Tibial artery (tissue), 4 donors: Measurements from ENCODE around the gene AHRR.
A peak's percentile ranks its signal among the peaks of the same experiment; 100 is the strongest.
"Not testable (repeated sequence)": the region's sequence is repeated elsewhere in the genome, so short reads cannot be mapped to it uniquely, and the experiment has no call there.

Source experiments
- DNase-seq, 2 donors: peaks; one replicate each; pipeline ENCODE4 v3.0.0-alpha.2; 2019
- H3K27ac ChIP-seq, 2 donors: fragments of 200-600 bp; sonication (generic) in 1 of 2; 1 replicate in 1 of 2; 2 replicates in 1 of 2; pipeline ENCODE4 v1.5.1; 2018 to 2019; ENCODE audit warnings: mild to moderate bottlenecking in 1 of 2
- H3K27me3 ChIP-seq, 2 donors: fragments of 200-600 bp; sonication (generic) in 1 of 2; one replicate each; pipeline versions ENCODE4 v1.5.1 to v1.6.0; 2016 to 2019
- H3K36me3 ChIP-seq, 3 donors: fragments of 200-600 bp; sonication (generic) in 2 of 3; one replicate each; pipeline ENCODE4 v1.5.1; 2016 to 2019; ENCODE audit warnings: mild to moderate bottlenecking in 2 of 3
- H3K4me1 ChIP-seq, 4 donors: fragments of 200-600 bp; sonication (generic) in 2 of 4; 1 replicate in 3 of 4; 2 replicates in 1 of 4; pipeline ENCODE4 v1.5.1; 2016 to 2019
- H3K4me3 ChIP-seq, 2 donors: fragments of 200-600 bp; sonication (generic) in 1 of 2; 1 replicate in 1 of 2; 2 replicates in 1 of 2; pipeline ENCODE4 v1.5.1; 2018 to 2019; ENCODE audit warnings: mild to moderate bottlenecking in 2 of 2
- H3K9me3 ChIP-seq, 3 donors: fragments of 200-600 bp; sonication (generic) in 1 of 3; one replicate each; pipeline ENCODE4 v1.5.1; 2016 to 2019
- intact Hi-C: fragments of 100-400 bp; cut with DNase I; formaldehyde crosslinking; loops from one replicate; pipeline ENCODE4 v1.15.0; 2023; ENCODE audit warnings: low total_unique reads
- TF ChIP-seq, protein P1 (sequence below), 2 experiments: fragments of 200-600 bp in 1 of 2; fragments of 450-650 bp in 1 of 2; IDR thresholded peaks; one replicate each; pipeline ENCODE4 v1.5.1; 2017 to 2019; ENCODE audit warnings: antibody characterized with exemption in 2 of 2, mild to moderate bottlenecking in 1 of 2, moderate library complexity in 1 of 2

AHRR gene

DNA sequence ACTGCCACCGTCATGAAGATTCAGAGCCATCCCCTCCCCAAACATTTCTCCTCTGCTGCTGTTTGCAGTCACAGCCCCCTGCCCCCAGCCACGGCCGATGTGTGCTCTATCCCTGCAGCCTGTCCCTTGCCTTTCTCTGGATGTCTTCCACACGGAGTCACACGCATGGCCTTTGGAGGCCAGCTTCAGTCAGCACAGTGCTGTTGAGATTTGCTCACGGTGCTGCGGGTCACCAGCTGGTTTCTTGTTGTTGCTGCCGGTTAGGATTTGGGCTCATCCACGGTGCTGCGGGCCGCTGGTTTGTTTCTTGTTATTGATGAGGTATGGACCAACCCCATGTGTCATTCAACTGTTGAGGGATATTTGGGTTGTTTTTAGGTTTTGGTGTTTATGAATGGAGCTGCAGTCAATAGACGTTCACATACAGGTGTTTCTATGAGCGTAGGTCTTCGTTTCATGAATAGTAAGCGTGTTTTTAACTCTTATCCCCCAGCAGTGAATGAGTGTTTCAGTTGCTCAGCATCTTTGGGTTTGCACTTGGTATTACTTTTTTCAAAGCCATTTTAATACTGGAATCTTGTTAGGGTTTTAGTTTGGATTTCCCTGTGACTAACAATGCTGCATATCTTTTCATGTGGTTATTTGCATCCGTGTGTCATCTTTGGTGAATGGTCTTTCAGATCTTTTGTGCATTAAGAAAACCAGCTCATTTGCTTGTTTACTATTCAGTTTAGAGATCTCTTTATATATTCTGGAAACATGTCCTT is 57.6 kb downstream of the AHRR start:
- Histone ChIP-seq H3K27me3 (peaks cover 0 to 17% of the 10 kb centered on the region in 2 donors), H3K27ac (no peak overlapping the region), H3K36me3 (no peaks in the 10 kb centered on the region), H3K4me3 (no peak overlapping the region), H3K9me3 (no peaks in the 10 kb centered on the region), H3K4me1 (peaks cover 0 to 2% (median under 1%) of the 10 kb centered on the region in 4 donors)
- DNase-seq, result peak in 1 of 2 donors; percentile 33
- intact Hi-C loops, result no loop called here
- TF ChIP-seq, protein P1, sequence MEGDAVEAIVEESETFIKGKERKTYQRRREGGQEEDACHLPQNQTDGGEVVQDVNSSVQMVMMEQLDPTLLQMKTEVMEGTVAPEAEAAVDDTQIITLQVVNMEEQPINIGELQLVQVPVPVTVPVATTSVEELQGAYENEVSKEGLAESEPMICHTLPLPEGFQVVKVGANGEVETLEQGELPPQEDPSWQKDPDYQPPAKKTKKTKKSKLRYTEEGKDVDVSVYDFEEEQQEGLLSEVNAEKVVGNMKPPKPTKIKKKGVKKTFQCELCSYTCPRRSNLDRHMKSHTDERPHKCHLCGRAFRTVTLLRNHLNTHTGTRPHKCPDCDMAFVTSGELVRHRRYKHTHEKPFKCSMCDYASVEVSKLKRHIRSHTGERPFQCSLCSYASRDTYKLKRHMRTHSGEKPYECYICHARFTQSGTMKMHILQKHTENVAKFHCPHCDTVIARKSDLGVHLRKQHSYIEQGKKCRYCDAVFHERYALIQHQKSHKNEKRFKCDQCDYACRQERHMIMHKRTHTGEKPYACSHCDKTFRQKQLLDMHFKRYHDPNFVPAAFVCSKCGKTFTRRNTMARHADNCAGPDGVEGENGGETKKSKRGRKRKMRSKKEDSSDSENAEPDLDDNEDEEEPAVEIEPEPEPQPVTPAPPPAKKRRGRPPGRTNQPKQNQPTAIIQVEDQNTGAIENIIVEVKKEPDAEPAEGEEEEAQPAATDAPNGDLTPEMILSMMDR (IDR thresholded peaks at IDR 0.05), result no peak

DNA sequence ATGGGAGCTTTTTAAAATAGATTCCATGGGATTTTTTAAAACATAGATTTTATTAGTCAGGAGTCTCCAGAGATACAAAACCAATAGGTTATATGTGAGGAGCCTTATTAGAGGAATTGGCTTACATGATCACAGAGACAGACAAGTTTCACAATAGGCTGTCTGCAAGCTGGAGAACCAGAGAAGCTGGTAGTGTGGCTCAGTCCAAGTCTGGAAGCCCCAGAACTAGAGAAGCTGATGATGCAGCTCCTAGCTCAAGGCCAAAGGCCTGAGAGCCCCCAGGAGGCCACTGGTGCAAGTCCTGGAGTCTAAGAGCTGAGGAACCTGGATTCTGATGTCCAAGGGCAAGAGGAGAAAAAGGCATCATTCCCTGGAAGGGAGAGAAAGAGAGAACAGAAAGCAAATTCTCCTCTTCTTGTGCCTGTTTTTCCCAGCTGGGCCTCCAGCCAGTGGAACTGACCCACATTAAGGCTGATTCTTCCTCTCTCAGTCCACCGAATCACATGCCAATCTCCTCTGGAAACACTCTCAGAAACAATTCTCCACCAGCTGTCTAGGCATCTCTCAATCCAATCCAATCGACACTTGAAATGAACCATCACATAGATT is 59.3 kb downstream of the AHRR start:
- Histone ChIP-seq H3K4me1 (no peaks in the 10 kb centered on the region), H3K27ac (no peak overlapping the region), H3K9me3 (peaks cover 0 to 8% (median 3%) of the 10 kb centered on the region in 3 donors), H3K4me3 (no peak overlapping the region), H3K36me3 (no peaks in the 10 kb centered on the region), H3K27me3 (peaks cover 0 to under 1% of the 10 kb centered on the region in 2 donors)
- TF ChIP-seq, protein P1 (IDR thresholded peaks at IDR 0.05), result no peak
- intact Hi-C loops, result no loop called here
- peak in 1 of 2 donors; percentile 11 for DNase-seq

DNA sequence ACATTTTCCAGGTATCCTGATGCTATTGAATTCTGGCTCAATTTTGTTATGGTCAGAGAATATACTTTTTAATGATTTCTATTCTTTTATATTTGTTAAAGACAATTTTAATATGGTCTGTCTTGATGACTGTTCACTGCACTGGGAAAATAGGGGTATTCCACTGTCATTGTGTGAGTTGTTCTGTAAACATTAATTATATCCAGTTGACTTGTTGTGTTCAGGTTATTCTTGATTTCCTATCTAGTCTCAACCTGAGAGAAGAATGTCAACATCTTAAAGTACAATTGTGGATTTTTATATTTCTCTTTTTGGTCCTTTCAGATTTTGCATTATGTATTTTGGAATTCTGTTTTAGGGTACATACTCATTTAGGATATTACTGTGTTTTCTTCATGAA is 61.6 kb downstream of the AHRR start:
- Histone ChIP-seq H3K27me3 (peaks cover 0 to 13% of the 10 kb centered on the region in 2 donors), H3K36me3 (no peaks in the 10 kb centered on the region), H3K4me1 (peaks cover 0 to 7% (median 0%) of the 10 kb centered on the region in 4 donors), H3K9me3 (peaks cover 0 to 10% (median 8%) of the 10 kb centered on the region in 3 donors), H3K27ac (no peak overlapping the region), H3K4me3 (no peak overlapping the region)
- DNase-seq, result no peak
- TF ChIP-seq, protein P1 (IDR thresholded peaks at IDR 0.05), result no peak
- intact Hi-C loops, result no loop called here

DNA sequence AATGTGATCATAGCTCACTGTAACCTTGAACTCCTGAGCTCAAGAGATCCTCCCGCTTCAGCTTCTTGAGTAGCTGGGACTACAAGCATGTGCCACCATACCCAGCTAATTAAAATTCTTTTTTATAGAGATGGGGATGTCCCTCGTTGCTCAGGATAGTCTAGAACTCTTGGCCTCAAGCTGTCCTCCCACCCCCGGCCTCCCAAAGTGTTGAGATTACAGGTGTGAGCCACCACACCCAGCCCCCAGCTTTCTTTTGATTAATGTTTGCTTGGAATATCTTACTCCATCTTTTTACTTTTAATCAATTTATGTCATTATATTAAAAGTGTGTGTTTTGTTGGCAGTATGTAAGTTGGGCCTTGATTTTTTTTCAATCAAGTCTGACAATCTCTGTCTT is 62.1 kb downstream of the AHRR start:
- TF ChIP-seq, protein P1 (IDR thresholded peaks at IDR 0.05), result no peak
- H3K36me3 ChIP-seq, result no peaks in the 10 kb centered on the region
- H3K4me3 ChIP-seq, result no peak overlapping the region
- no peak overlapping the region for H3K27ac ChIP-seq
- H3K4me1 ChIP-seq, result peaks cover 0 to 13% (median 0%) of the 10 kb centered on the region in 4 donors
- no peak for DNase-seq
- peaks cover 0 to 18% of the 10 kb centered on the region in 2 donors for H3K27me3 ChIP-seq
- H3K9me3 ChIP-seq, result peaks cover 0 to 10% (median 8%) of the 10 kb centered on the region in 3 donors
- intact Hi-C loops, result no loop called here

DNA sequence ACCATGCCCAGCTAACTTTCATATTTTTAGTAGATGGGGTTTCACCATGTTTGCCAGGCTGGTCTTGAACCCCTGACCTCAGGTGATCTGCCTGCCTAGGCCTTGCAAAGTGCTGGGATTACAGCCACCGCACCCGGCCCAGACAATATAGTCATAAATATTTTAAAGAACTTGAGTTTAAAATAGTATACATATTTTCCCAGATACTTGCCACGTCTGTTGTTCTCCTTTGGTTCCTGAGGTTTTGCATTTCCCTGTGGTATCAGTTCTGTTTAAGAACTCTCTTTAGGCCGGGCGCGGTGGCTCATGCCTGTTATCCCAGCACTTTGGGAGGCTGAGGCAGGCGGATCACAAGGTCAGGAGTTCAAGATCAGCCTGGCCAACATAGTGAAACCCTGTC is 63.1 kb downstream of the AHRR start:
- DNase-seq, intact Hi-C loops, H3K4me3 ChIP-seq, H3K9me3 ChIP-seq, H3K36me3 ChIP-seq, H3K27ac ChIP-seq: not testable (repeated sequence)
- Histone ChIP-seq H3K27me3 (peaks cover 0 to 22% of the 10 kb centered on the region in 2 donors), H3K4me1 (peaks cover 0 to 13% (median 0%) of the 10 kb centered on the region in 4 donors)

DNA sequence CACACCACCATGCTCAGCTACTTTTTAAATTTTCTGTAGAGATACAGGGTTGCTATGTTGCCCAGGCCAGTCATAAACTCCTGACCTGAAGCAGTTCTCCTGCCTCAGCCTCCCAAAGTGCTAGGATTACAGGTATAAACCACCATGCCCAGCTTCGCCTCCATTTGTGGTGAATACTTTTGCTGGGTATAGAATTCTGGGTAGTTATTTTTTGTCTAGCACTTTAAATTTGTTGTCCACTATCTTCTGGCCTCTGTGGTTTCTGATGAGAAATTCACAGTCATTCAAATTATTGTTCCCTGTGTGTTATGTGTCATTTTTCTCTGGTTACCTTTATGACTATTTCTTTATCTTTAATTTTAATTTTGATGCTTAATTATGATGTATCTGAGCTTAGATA is 63.8 kb downstream of the AHRR start:
- peaks cover 0 to 22% of the 10 kb centered on the region in 2 donors for H3K27me3 ChIP-seq
- no peak overlapping the region for H3K4me3 ChIP-seq
- intact Hi-C loops, result no loop called here
- no peaks in the 10 kb centered on the region for H3K36me3 ChIP-seq
- H3K9me3 ChIP-seq, result peaks cover 0 to 10% (median 8%) of the 10 kb centered on the region in 3 donors
- no peak overlapping the region for H3K27ac ChIP-seq
- TF ChIP-seq, protein P1 (IDR thresholded peaks at IDR 0.05), result no peak
- no peak for DNase-seq
- H3K4me1 ChIP-seq, result peaks cover 0 to 13% (median 0%) of the 10 kb centered on the region in 4 donors
